OCI-M2 (cell line): ENCODE measurements around the gene LCE5A.
"Not testable (repeated sequence)": the region's sequence is repeated elsewhere in the genome, so short reads cannot be mapped to it uniquely, and the experiment has no call there.

Experiments
- DNase-seq: peaks from one replicate; lab custom pipeline; 2025; ENCODE audit not compliant: unreplicated experiment; lab: John Stamatoyannopoulos, UW

Gene LCE5A, protein sequence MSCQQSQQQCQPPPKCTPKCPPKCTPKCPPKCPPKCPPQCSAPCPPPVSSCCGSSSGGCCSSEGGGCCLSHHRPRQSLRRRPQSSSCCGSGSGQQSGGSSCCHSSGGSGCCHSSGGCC

DNA sequence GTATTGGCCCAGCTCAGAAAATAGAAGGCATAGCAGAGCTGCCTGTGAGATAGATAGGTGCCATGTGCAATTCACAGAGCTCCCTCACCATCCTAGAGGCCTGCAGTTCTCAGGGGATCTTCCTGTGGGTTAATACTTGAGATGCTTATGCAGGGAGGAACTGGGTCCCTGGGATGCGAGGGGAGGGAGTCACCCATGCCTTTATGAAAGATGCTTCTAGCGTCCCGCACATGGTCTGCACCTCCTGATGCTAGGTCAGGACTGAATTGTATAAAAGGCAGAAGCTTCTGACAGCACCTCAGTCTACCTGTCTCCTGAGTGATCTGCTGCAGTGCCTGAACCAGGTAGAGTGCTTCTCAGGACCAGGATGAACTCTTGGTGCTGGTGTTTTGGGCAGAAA is at the start of gene LCE5A:
Gene LCE5A (plus strand): TSS at position 301 of the 400 bp plus-strand sequence. CDS start 732 bp downstream, outside the sequence.
- no peak for DNase-seq

- DNase-seq: no peak
These were observed 49.1 kb upstream of the LCE5A start for GRCh38 chr1:152461544-152461943.

DNA sequence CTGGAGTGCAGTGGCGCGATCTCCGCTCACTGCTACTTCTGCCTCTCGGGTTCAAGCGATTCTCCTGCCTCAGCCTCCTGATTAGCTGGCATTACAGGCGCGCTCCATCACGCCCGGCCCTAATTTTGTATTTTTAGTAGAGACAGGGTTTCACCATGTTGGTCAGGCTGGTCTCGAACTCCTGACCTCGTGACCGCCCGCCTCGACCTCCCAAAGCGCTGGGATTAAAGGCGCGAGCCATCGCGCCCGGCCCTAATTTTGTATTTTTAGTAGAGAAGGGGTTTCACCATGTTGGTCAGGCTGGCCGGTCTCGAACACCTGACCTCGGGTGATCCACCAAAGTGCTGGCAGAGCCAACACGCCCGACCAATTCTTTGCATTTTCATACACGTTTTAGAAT is 48.0 kb upstream of the LCE5A start:
- DNase-seq: no peak

DNA sequence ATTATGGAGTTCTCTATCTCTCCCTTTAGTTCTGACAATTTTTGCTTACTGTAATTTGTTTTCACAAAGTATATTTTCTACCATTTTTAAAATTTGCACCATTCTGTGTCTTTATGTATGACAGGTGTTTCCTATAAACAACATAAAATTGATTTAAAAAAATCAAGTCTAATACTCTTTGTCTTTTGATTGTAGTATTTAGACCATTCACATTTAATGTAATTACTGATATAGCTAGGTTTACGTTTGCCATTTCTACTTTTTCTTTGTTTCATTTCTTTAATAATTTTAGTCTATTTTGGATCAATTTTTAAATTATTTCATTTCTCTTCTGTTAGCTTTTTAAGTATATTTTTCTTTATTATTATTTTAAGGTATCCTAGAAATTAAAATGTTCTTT is 44.4 kb upstream of the LCE5A start:
- DNase-seq: no peak

- no peak for DNase-seq
These were observed 36.6 kb upstream of the LCE5A start for GRCh38 chr1:152473887-152474537.

- DNase-seq: no peak
These were observed 30.6 kb upstream of the LCE5A start for GRCh38 chr1:152479792-152480595.

GRCh38 chr1:152481869-152482664 is 28.5 kb upstream of the LCE5A start:
- no peak for DNase-seq

GRCh38 chr1:152486400-152487006 is 24.1 kb upstream of the LCE5A start:
- no peak for DNase-seq

DNA sequence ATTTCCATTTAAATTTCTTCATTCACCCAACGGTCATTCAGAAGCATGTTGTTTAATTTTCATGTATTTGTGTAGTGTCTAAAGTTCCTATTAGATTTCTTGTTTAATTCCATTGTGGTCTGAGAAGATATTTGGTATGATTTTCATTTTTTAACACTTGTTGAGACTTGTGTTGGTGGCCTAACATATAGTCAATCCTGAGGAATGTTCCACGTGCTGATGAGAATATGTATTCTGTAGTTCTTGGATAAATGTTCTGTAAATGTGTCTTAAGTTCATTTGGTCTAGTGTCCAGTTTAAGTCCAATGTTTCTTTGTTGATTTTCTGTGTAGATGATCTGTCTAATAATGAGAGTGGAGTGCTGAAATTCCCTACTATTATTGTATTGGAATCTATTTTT is 22.7 kb upstream of the LCE5A start:
- DNase-seq: no peak

GRCh38 chr1:152491537-152491936 is 19.1 kb upstream of the LCE5A start:
- not testable (repeated sequence) for DNase-seq

- no peak for DNase-seq
These were observed 15.4 kb upstream of the LCE5A start for GRCh38 chr1:152495066-152495675.

- DNase-seq: no peak
These were observed 13.3 kb upstream of the LCE5A start for GRCh38 chr1:152497273-152497672.

DNA sequence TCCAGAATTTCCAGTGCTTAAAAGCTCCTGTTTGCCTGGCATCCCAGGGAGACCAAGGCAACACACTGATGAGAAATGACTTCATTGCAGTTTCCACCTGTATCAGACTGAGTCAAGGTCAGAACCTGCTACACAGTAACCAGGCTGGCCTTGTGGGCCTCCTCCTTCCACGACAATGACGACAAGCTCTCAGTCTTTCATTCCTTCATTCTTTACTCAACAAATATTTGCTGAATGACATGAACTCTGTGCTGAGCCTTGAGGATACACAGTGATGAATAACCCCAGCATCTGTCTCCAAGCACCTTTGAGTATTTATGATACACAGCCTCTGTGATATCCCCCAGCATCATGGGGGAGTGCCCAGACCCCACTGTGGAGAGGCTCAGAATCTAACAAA is 8.9 kb upstream of the LCE5A start:
- DNase-seq: no peak

GRCh38 chr1:152502496-152503180 is 8.0 kb upstream of the LCE5A start:
- no peak for DNase-seq

DNA sequence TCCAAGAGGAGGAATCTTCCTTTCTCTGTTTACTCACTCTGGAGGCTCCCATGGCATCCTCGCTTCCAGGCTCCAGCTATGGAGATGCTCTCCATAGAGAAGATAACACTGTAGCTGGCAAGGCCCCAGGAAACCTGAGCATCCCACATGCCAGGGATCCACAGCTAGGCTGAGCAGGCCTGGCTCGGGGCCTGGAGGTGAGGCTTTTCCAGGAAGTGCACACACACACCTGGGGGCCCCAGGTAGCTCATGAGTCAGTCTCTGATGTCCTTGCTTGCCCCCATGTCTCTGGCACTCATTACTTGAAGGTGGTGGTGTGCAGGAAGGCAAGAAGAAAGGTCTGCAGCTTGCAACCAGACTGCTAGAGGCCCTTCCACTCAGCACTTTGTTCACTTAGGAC is 5.5 kb upstream of the LCE5A start:
- no peak for DNase-seq

DNA sequence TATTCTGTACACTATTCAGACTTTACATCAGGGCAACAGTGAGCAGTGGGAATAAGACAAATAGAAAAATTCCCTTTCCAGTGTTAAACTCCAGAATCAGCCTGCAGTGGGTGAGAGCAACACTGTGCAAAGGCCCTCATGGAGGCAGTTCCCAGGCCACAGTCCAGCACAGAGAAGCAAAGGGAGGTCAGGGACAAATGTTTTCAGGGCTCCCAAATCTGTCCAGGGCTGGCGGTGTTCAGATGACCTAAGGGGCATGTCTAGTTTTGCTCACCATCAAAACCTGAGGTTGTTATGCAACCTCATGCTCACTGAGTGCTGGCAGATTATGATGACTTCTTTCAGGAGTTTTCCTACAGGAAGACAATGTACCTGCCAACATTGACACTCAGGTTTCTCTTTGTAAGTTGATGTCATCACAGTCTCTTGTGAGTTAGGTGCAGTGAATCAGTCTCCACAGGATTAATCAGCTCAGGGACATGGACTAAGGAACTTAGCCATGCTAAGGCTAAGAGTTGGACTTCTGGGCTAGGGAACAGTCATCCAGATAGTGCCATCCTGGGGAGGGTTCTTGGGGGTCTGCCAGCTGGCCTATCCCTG is 3.6 kb upstream of the LCE5A start:
- DNase-seq: no peak

DNA sequence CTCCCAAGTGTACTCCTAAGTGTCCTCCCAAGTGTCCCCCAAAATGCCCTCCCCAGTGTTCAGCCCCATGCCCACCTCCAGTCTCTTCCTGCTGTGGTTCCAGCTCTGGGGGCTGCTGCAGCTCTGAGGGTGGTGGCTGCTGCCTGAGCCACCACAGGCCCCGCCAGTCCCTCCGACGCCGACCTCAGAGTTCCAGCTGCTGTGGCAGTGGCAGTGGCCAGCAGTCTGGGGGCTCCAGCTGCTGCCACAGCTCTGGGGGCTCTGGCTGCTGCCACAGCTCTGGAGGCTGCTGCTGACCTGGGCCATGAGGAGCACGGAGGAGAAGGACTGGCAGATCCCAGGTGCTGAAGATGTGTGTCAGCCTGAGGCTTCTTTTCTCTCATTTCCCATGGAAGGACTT is 993 bp downstream of the LCE5A start:
- DNase-seq: no peak

DNA sequence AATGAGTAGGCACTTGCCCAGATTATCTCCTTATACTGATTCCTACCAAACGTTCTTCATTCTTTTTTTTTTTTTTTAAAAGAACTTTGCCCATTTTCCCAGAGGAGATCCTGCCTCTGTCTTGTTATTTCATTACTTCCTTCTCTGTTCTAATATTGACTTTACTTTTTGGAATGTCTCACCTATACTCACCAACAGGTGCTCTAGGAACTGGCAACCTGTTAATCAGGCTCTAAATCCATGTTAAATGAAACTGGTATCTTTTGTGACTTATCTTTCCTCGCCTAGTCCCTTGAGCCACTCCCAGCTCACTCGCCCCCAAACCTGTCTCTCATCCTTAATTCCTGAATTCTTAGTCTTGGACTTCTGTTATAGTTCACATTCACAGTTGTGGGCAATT is 2.5 kb downstream of the LCE5A start:
- DNase-seq: no peak

DNA sequence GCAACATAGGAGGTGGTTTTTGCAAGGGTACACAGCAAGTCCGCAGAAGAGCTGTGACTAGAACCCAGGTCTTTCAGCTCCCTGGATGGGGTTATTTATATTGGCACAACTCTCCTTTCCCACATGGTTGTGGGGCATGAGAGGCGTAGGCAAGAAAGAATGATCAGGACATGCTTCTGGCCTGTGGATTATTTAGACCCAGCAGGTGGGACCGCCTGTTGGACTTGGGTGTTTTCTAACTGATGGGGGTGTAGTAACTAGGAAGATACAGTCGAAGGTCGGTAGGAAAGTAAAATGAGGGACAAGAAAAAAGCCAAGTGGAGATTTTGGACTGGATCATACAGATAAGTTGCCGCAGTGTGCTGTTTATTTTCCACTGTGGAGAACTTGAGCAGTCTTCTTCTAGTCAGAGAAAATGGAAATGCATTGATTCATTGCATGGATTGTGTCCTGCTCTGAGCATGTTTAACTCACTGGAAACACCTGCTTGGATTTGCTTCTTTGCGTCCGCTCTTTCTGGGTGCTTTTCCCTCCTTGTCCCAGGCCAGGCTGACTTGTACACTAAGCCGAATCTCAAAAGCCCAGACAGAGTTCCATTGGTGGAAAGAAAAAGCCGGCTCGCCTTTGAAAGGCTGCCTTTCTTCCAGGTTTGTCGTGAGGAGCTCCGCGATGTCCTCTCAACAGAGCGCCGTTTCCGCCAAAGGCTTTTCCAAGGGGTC is 4.3 kb downstream of the LCE5A start:
- no peak for DNase-seq
